Cardiac septum (tissue), 1 donor: Measurements from ENCODE around the gene PNMA6F. TPM values are rescaled to one million over a fixed set of nuclear protein-coding genes. Genes with fewer than 3 reads are reported as not detected.

ENCODE experiments used
- total RNA-seq: library from RNA; stranded (reverse); fragmentation: NEBNext Ultra II Directional; extraction: Animal tissue kit (Norgen Biotek cat#: 25700); gene quantifications from one replicate; pipeline ENCODE4 v1.2.1, GENCODE V29; 2021
- donor health status: DM: no; HTN: no; CAD: no.

The PNMA6F gene
- total RNA-seq, 1 donor from 2014 or later, result not detected

Other genes starting within 250 kb of the PNMA6F start
- gene PNMA6A, start 249.3 kb downstream of the PNMA6F start, total RNA-seq, result 0.78 TPM
- not detected for gene MAGEA1, start 142.5 kb downstream of the PNMA6F start, total RNA-seq
- 6.1 TPM for gene ZNF275, start 12.4 kb upstream of the PNMA6F start, total RNA-seq
- gene PNMA6E, start 79.6 kb upstream of the PNMA6F start, total RNA-seq, result not detected
- gene ZFP92, start 89.7 kb upstream of the PNMA6F start, total RNA-seq, result 0.40 TPM
- gene TREX2, start 124.3 kb upstream of the PNMA6F start, total RNA-seq, result 0.19 TPM
- 13.4 TPM for gene HAUS7, start 148.8 kb upstream of the PNMA6F start, total RNA-seq
- gene BGN, start 173.2 kb upstream of the PNMA6F start, total RNA-seq, result 175 TPM
- gene ATP2B3, start 195.9 kb upstream of the PNMA6F start, total RNA-seq, result 0.16 TPM